AG09319 (cell line): Measurements from ENCODE around the gene KHDRBS1.
A peak's percentile ranks its signal among the peaks of the same experiment; 100 is the strongest.
"Not testable (repeated sequence)": the region's sequence is repeated elsewhere in the genome, so short reads cannot be mapped to it uniquely, and the experiment has no call there.

Experiments
- DNase-seq: peaks from one replicate; pipeline ENCODE4 v3.0.0-alpha.2; 2010; ENCODE audit warnings: low read depth; ENCODE audit errors: extremely low read depth
- TF ChIP-seq, protein P1 (sequence below): IDR thresholded peaks from 2 replicates; pipeline ENCODE4 v1.5.1; 2011; ENCODE audit warnings: low read depth, mild to moderate bottlenecking, inconsistent platforms, low read length, moderate library complexity

KHDRBS1 gene

DNA sequence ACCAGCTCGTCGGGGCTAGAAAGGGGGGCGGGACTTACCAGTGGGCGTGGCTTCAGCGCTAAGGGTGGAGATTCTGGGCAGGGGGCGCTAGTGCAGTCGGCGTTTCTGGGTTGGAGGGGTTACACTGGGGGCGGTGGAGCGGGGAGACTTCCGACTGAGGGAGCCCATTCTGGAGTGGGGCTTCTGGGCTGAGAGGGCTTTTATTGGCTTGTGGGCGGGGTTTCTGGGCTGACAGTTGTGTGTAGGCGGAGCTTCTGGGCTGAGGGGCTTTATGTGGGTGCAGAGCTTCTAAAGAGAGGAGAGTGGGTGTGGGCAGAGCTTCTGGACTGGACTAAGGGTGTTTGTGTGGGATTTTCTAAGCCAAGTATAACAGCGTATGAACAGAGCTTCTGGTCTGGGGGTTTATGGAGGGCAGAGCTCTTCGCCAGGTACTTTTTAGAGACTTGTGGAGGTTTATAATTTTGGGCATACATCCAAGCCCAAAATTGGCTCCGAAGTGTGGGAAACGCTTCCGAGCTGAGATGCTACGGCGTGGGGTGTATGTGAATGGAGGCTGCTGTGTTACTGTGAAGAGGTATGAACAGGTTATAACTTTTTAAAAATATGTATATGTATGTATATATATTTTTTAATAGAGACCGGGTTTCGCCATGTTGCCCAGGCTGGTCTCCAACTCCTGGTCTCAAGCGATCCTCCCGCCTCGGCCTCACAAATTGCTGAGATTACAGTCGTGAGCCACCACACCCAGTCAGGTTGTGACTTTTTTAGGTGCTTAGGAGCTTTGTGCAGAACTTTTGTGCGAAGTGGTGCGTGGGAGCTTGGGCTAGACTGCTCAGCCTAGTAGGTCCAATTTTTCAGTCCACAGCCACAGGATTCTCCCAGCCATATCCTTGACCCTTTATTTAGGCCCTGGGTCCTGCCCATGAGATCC lies 59.9 kb downstream of the KHDRBS1 start:
- TF ChIP-seq, protein P1, sequence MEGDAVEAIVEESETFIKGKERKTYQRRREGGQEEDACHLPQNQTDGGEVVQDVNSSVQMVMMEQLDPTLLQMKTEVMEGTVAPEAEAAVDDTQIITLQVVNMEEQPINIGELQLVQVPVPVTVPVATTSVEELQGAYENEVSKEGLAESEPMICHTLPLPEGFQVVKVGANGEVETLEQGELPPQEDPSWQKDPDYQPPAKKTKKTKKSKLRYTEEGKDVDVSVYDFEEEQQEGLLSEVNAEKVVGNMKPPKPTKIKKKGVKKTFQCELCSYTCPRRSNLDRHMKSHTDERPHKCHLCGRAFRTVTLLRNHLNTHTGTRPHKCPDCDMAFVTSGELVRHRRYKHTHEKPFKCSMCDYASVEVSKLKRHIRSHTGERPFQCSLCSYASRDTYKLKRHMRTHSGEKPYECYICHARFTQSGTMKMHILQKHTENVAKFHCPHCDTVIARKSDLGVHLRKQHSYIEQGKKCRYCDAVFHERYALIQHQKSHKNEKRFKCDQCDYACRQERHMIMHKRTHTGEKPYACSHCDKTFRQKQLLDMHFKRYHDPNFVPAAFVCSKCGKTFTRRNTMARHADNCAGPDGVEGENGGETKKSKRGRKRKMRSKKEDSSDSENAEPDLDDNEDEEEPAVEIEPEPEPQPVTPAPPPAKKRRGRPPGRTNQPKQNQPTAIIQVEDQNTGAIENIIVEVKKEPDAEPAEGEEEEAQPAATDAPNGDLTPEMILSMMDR: peak; percentile 15
- DNase-seq: no peak

DNA sequence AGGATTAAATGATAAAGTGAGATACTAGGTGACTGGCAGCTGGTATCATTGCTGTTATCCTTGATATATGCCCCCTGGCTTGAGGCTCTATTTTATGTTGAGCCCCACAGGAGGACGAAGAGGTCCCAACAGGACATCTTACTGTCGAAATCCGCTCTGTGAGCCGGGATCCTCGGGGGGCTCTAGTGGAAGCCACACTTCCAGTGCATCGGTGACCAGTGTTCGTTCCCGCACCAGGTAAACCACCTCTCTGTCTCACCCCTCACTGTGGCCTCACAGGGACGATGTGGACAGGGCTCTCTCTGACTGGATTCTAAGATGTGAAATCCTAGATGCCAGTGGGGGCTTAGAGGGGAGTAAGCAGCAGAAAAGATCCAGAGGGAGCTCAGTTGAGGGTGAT lies 61.2 kb downstream of the KHDRBS1 start:
- TF ChIP-seq, protein P1: no peak
- DNase-seq: no peak

DNA sequence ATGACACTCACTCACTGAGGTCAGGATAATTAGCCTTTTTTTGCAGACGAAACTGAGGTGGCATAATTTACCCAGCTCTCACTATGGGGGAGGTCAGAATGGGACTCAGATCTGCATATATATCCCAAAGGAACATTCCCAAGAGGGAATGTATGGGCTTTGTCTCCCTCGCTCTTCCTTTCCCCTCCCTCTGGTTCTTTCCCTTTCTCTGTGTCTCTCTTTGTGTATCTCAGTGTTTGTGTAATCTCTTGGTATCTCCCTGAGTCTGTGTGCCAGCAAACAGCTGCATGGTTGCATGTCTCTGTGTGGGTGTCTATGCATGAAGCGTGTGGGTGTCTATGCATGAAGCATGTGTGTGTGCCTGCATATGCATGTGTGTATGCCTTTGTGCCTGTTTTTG lies 63.8 kb downstream of the KHDRBS1 start:
- TF ChIP-seq, protein P1: no peak

DNA sequence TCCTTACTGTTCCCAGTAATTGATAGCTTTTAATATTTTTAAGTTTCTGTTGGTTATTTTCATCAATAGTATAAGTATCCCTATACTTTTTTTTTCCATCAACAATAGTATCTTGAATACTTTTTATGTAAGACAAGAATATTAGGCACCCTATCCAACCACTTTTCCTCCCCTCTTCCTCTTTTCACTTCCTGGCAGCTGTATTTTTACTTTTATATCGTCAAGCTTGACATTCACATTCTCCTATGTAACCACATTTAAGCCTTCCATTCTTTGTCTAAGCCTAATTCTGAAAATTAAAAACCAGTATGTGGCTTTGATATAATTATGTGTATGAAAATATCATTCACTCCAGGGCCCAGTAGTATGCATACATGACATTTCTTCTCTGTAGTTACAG lies 68.4 kb downstream of the KHDRBS1 start:
- TF ChIP-seq, protein P1: no peak
- no peak for DNase-seq

More for the DNA sequence above, 63.8 kb downstream of the KHDRBS1 start:
- no peak for DNase-seq

DNA sequence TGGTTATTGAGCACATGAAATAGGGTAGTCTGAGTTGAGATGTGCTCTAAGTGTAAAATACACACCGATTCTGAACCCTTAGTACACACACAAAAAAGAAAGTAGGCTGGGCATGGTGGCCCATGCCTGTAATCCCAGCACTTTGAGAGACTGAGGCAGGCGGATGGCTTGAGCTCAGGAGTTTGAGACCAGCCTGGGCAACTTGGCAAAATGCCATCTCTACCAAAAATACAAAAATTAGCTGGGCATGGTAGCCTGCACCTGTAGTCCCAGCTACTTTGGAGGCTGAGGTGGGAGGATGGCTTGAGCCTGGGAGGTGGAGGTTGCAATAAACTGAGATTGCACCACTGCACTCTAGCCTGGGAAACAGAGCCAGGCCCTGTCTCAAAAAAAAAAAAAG lies 72.7 kb downstream of the KHDRBS1 start:
- not testable (repeated sequence) for DNase-seq

DNA sequence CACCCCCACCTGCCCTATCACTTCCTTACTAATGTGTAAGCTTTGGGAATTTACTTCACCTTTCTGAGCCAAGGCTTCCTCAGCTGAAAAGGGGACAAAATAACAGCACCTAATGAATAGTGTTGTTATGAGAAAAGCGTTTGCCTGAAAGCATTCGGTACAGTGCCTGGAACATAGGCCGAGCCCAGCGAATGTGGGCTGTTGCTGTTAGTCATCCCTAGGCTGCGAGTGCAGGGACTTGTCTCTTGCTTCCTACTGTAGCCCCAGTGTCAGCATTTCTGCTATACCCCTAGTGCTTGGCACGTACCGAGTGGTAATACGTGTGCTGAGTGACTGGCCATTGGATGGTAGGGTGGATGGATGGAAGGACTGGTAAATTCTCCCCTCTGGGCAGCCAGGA lies 77.5 kb downstream of the KHDRBS1 start:
- TF ChIP-seq, protein P1: no peak
- DNase-seq: no peak

DNA sequence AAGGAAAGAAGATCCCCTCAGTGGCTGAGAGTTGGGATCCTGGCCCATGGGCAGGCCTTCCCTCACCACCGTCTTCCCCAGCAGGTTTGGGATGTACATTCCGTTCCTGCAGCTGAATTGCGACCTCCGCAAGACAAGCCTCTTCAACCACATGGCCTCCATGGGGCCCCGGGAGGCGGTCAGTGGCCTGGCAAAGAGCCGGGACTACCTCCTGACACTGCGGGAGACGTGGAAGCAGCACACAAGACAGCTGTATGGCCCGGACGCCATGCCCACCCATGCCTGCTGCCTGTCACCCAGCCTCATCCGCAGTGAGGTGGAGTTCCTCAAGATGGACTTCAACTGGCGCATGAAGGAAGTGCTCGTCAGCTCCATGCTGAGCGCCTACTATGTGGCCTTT lies 77.9 kb downstream of the KHDRBS1 start:
- no peak for DNase-seq
- TF ChIP-seq, protein P1: no peak
